ENCODE measurements around the gene NGFR.
"Not testable (repeated sequence)": the region's sequence is repeated elsewhere in the genome, so short reads cannot be mapped to it uniquely, and the experiment has no call there.

NGFR gene

DNA sequence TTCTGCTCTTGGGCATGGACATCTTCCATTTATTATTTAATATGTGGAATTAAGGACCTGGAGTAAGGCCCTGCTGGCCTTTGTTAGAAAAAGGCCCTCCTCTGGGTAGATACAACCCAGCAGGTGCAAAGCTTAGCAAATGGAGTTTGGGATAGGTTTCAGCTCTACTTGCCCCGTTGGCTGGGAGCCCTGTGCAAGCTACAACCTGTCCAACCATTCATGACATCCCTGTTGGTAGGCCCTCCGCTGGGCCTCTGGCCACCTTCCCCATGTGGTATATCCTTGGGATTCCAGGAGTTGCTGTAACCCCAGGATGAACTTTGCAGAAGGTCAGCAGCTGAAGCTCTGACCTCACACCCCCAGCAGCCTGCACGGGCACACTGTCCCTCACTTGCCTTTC is 6.4 kb downstream of the NGFR start:
- Histone ChIP-seq H3K9me3 (ENCODE audit: low read length) (no peaks in the 10 kb centered on the region), H3K4me1 (ENCODE audit: insufficient read depth, low read length) (peaks cover 9% of the 10 kb centered on the region), H3K36me3 (ENCODE audit: insufficient read depth, low read length) (no peaks in the 10 kb centered on the region), H3K27ac (ENCODE audit: low read depth, low read length) (no peak overlapping the region), H3K9ac (ENCODE audit: low read length) (no peak overlapping the region), H3K4me3 (ENCODE audit: low read depth in 1 of 2, low read length in 2 of 2) (no peak overlapping the region), H3K27me3 (ENCODE audit: control insufficient read depth in 1 of 2, insufficient read depth in 2 of 2, low read length in 2 of 2) (peaks cover 16 to 22% of the 10 kb centered on the region in 2 donors)

DNA sequence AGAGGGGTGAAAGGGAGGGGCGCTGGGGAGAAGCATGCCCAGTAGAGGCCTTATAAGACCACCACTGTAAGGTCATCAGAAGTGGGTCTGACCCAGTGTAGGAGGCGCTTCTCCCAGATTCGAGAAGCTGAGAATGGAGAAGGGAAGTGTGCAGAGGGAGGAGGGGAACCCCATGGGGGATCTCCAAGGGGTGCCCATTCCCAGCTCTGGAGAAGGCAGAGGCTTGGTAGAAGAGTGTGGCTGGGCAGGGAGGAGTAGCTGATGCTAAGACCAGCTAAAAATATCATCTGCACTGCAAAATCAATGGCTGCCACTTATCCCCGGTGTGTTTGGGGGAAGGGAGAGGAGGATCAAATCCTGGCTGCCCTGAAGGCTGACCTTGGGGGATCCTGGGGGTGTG is 7.2 kb downstream of the NGFR start:
- no peak overlapping the region for H3K9ac ChIP-seq (ENCODE audit: low read length)
- no peak overlapping the region for H3K27ac ChIP-seq (ENCODE audit: low read depth, low read length)
- no peaks in the 10 kb centered on the region for H3K9me3 ChIP-seq (ENCODE audit: low read length)
- no peaks in the 10 kb centered on the region for H3K36me3 ChIP-seq (ENCODE audit: insufficient read depth, low read length)
- peaks cover 3% of the 10 kb centered on the region for H3K4me1 ChIP-seq (ENCODE audit: insufficient read depth, low read length)
- no peak overlapping the region for H3K4me3 ChIP-seq (ENCODE audit: low read depth in 1 of 2, low read length in 2 of 2)
- H3K27me3 ChIP-seq (ENCODE audit: control insufficient read depth in 1 of 2, insufficient read depth in 2 of 2, low read length in 2 of 2): peaks cover 16 to 22% of the 10 kb centered on the region in 2 donors

DNA sequence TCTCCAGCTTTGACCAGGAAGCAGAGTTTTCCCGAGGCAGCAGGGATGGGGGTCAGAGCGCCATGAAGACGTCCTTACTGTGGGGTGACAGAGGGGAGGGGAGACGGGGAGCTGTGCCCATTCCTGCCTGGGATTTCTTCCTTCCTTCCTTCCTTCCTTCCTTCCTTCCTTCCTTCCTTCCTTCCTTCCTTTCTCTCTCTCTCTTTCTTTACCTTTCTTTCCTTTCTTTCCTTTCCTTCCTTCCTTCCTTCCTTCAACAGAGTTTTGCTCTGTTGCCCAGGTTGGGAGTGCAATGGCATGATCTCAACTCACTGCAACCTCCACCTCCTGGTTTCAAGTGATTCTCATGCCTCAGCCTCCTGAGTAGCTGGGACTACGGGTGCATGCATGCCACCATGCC is 7.6 kb downstream of the NGFR start:
- not testable (repeated sequence) for H3K36me3 ChIP-seq (ENCODE audit: insufficient read depth, low read length); H3K9me3 ChIP-seq (ENCODE audit: low read length); H3K27ac ChIP-seq (ENCODE audit: low read depth, low read length); H3K4me3 ChIP-seq (ENCODE audit: low read depth in 1 of 2, low read length in 2 of 2); H3K9ac ChIP-seq (ENCODE audit: low read length); H3K4me1 ChIP-seq (ENCODE audit: insufficient read depth, low read length)
- H3K27me3 ChIP-seq (ENCODE audit: control insufficient read depth in 1 of 2, insufficient read depth in 2 of 2, low read length in 2 of 2): peaks cover 16 to 22% of the 10 kb centered on the region in 2 donors

DNA sequence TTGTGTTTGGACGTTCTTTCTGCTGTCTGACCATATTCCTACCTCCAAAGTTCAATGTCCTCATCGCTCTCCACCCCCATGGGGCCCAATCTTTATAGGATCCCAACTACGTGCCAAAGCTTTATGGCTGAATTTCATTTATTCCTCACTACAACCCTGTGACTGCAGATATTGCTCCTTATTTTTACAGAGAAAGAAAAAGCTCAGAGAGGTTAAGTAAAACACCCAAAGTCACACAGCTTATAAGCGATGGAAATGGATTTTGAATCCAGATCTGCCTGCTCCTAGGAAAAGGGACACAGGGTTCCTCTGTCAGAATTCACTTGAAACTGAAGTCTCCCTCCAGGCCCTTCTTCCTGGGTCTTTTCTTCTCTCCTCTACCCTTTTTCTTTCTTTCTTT is 9.3 kb downstream of the NGFR start:
- H3K9ac ChIP-seq (ENCODE audit: low read length): no peak overlapping the region
- H3K27me3 ChIP-seq (ENCODE audit: control insufficient read depth in 1 of 2, insufficient read depth in 2 of 2, low read length in 2 of 2): peaks cover 8 to 16% of the 10 kb centered on the region in 2 donors
- no peak overlapping the region for H3K27ac ChIP-seq (ENCODE audit: low read depth, low read length)
- H3K4me3 ChIP-seq (ENCODE audit: low read depth in 1 of 2, low read length in 2 of 2): no peak overlapping the region
- no peaks in the 10 kb centered on the region for H3K36me3 ChIP-seq (ENCODE audit: insufficient read depth, low read length)
- H3K9me3 ChIP-seq (ENCODE audit: low read length): no peaks in the 10 kb centered on the region
- H3K4me1 ChIP-seq (ENCODE audit: insufficient read depth, low read length): no peaks in the 10 kb centered on the region

DNA sequence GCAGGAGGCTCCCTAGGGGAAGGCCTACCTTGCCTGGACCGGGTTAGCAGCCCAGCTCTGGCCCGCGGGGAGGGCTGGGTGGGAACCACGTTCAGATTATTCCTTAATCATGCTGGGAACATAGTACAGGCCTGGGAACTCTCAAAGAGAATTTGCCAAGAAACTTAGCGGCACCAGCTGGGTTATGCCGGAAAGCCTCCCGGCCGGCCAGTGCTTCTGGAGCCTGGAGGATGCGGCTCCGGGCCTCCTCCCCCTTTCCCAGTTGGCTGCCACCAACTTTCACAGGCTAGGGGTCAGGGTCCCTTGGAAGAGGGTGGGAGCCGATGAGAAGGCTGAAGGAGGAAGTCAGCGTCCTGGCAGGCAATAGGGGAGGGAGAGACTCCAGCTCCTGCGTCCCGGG is 10.8 kb downstream of the NGFR start:
- Histone ChIP-seq H3K27ac (ENCODE audit: low read depth, low read length) (no peak overlapping the region), H3K9ac (ENCODE audit: low read length) (no peak overlapping the region), H3K36me3 (ENCODE audit: insufficient read depth, low read length) (no peaks in the 10 kb centered on the region), H3K4me1 (ENCODE audit: insufficient read depth, low read length) (no peaks in the 10 kb centered on the region), H3K27me3 (ENCODE audit: control insufficient read depth in 1 of 2, insufficient read depth in 2 of 2, low read length in 2 of 2) (peaks cover 0 to 13% of the 10 kb centered on the region in 2 donors), H3K4me3 (ENCODE audit: low read depth in 1 of 2, low read length in 2 of 2) (no peak overlapping the region), H3K9me3 (ENCODE audit: low read length) (no peaks in the 10 kb centered on the region)

DNA sequence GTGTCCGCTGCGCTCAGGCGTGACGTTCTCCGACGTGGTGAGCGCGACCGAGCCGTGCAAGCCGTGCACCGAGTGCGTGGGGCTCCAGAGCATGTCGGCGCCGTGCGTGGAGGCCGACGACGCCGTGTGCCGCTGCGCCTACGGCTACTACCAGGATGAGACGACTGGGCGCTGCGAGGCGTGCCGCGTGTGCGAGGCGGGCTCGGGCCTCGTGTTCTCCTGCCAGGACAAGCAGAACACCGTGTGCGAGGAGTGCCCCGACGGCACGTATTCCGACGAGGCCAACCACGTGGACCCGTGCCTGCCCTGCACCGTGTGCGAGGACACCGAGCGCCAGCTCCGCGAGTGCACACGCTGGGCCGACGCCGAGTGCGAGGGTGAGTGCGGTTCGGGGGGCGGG is 11.2 kb downstream of the NGFR start:
- no peaks in the 10 kb centered on the region for H3K36me3 ChIP-seq (ENCODE audit: insufficient read depth, low read length)
- no peak overlapping the region for H3K4me3 ChIP-seq (ENCODE audit: low read depth in 1 of 2, low read length in 2 of 2)

DNA sequence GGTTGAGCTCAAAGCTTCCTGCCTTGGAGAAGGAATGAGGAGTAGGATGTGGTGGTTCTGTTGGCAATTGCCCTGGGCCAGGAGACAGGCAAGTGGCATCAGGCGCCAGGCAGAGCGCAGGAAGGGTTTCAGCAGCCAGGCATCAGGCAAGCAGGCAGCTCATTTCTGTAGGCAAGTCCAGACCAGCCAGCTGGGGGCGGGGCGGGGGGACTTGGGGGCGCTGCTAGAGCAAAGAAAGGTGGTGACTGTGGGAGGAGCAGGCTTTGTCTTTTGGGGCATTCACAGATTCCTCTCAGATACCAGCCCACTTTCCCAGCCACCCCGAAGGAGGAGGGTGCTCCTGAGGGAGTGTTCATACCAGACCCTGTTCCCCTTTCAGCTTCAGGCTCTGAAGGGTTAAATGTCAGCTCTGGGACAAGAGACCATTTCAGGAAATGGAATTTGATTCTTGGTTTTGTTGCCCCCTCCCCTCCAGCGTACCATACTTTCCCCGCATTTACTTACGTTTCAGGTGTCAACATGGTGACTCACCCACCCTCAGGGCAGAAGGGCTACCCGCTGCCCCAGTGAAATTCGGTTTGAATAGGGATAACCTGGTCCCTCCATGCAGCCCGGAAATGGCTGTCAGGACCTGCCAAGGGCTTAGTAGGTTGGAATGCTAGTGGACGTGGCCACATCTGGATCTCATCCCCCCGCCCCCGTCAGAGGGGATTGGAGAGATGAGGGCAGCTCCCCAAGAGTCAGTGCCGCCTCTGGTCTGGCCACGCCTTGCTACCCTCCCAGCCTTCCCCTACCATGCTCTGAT is 13.2 kb downstream of the NGFR start:
- Histone ChIP-seq H3K36me3 (ENCODE audit: insufficient read depth, low read length) (no peaks in the 10 kb centered on the region), H3K4me1 (ENCODE audit: insufficient read depth, low read length) (peaks cover 2% of the 10 kb centered on the region), H3K4me3 (ENCODE audit: low read depth in 1 of 2, low read length in 2 of 2) (no peak overlapping the region), H3K9me3 (ENCODE audit: low read length) (no peaks in the 10 kb centered on the region), H3K27me3 (ENCODE audit: control insufficient read depth in 1 of 2, insufficient read depth in 2 of 2, low read length in 2 of 2) (peaks cover 0 to 8% of the 10 kb centered on the region in 2 donors), H3K9ac (ENCODE audit: low read length) (no peak overlapping the region), H3K27ac (ENCODE audit: low read depth, low read length) (no peak overlapping the region)

More for the DNA sequence above, 11.2 kb downstream of the NGFR start:
- H3K27me3 ChIP-seq (ENCODE audit: control insufficient read depth in 1 of 2, insufficient read depth in 2 of 2, low read length in 2 of 2): peaks cover 0 to 10% of the 10 kb centered on the region in 2 donors
- H3K27ac ChIP-seq (ENCODE audit: low read depth, low read length): no peak overlapping the region
- no peaks in the 10 kb centered on the region for H3K9me3 ChIP-seq (ENCODE audit: low read length)
- H3K4me1 ChIP-seq (ENCODE audit: insufficient read depth, low read length): no peaks in the 10 kb centered on the region
- H3K9ac ChIP-seq (ENCODE audit: low read length): no peak overlapping the region

DNA sequence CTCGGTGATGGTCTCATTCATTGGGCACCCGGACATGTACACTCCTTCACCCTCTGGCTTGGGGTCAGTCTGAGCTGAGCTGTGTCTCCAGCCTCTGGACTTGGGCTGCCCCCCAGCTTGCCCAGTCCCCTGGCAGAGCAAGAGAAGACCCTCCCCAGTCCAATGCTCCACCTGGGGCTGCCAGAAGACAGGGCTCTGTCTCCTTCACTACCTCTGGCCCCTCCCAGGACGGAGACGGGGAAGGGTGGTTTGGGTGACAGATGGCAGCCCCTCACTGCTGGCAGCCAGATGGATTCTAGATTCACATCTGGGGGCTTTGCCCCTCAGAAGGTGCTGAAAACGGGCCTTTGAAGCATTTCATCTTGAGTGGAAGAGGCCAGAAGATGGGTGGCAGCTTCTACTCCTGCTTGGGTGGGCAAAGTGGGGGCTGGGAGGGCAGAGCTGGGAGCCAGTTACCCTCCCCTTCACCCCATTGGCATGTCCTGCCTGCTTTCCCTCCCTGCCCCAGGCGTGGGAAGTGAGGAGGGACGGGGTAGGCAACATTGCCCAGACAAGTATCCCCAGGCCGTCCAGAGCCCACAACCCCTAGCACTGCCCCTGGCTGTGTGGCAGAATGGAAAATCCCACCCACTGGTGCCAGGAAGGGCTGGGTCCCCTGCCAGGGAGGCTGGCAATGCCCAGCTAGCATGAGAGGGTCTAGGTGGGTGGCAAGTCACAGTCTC is 13.9 kb downstream of the NGFR start:
- H3K9me3 ChIP-seq (ENCODE audit: low read length): no peaks in the 10 kb centered on the region
- peaks cover 9% of the 10 kb centered on the region for H3K4me1 ChIP-seq (ENCODE audit: insufficient read depth, low read length)
- H3K27me3 ChIP-seq (ENCODE audit: control insufficient read depth in 1 of 2, insufficient read depth in 2 of 2, low read length in 2 of 2): peaks cover 0 to 8% of the 10 kb centered on the region in 2 donors
- no peaks in the 10 kb centered on the region for H3K36me3 ChIP-seq (ENCODE audit: insufficient read depth, low read length)
- H3K9ac ChIP-seq (ENCODE audit: low read length): no peak overlapping the region
- no peak overlapping the region for H3K27ac ChIP-seq (ENCODE audit: low read depth, low read length)
- no peak overlapping the region for H3K4me3 ChIP-seq (ENCODE audit: low read depth in 1 of 2, low read length in 2 of 2)

DNA sequence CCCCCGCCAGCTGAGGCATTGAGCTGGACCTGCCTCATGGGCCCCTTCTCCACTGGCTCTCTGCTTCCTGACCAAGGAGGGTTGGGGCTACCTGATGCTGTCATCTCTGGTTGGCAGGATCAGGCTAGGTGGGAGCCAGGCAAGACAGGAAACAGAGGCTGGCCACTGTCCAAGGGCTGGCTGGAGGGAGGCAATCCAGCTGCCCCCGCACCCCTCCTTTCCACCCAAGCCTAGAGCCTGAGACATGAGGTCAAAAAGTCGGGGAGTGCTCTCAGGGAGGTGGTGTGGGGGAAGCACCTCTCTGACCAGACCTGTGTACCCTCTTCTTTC is 14.5 kb downstream of the NGFR start:
- no peak overlapping the region for H3K4me3 ChIP-seq (ENCODE audit: low read depth in 1 of 2, low read length in 2 of 2)
- peaks cover 15% of the 10 kb centered on the region for H3K4me1 ChIP-seq (ENCODE audit: insufficient read depth, low read length)
- H3K27me3 ChIP-seq (ENCODE audit: control insufficient read depth in 1 of 2, insufficient read depth in 2 of 2, low read length in 2 of 2): peaks cover 0 to 8% of the 10 kb centered on the region in 2 donors
- no peak overlapping the region for H3K9ac ChIP-seq (ENCODE audit: low read length)
- H3K9me3 ChIP-seq (ENCODE audit: low read length): no peaks in the 10 kb centered on the region
- H3K36me3 ChIP-seq (ENCODE audit: insufficient read depth, low read length): no peaks in the 10 kb centered on the region
- no peak overlapping the region for H3K27ac ChIP-seq (ENCODE audit: low read depth, low read length)

DNA sequence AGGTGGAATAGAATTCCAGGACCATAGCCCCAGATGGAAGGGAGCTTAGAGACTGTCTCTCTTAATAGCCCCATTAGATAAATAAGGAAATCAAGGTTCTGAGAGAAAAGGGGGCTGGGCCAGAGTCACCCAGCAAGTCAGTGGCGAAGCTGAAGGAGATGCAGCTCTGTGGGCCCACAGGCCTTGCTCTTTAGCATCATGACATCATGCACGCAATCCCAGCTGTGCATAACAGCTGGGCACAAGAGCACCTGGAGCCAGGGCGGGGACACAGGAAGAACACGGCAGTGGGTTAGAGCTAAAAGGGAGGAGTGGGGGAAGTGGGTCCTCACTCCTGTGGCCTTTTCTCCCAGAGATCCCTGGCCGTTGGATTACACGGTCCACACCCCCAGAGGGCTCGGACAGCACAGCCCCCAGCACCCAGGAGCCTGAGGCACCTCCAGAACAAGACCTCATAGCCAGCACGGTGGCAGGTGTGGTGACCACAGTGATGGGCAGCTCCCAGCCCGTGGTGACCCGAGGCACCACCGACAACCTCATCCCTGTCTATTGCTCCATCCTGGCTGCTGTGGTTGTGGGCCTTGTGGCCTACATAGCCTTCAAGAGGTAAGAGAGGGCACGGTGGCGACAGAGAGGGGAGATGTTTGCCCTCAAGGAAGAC is 15.1 kb downstream of the NGFR start:
- no peaks in the 10 kb centered on the region for H3K36me3 ChIP-seq (ENCODE audit: insufficient read depth, low read length)
- H3K27ac ChIP-seq (ENCODE audit: low read depth, low read length): no peak overlapping the region
- peaks cover 0 to 8% of the 10 kb centered on the region in 2 donors for H3K27me3 ChIP-seq (ENCODE audit: control insufficient read depth in 1 of 2, insufficient read depth in 2 of 2, low read length in 2 of 2)
- no peaks in the 10 kb centered on the region for H3K9me3 ChIP-seq (ENCODE audit: low read length)
- no peak overlapping the region for H3K9ac ChIP-seq (ENCODE audit: low read length)
- H3K4me3 ChIP-seq (ENCODE audit: low read depth in 1 of 2, low read length in 2 of 2): no peak overlapping the region
- H3K4me1 ChIP-seq (ENCODE audit: insufficient read depth, low read length): peaks cover 21% of the 10 kb centered on the region

DNA sequence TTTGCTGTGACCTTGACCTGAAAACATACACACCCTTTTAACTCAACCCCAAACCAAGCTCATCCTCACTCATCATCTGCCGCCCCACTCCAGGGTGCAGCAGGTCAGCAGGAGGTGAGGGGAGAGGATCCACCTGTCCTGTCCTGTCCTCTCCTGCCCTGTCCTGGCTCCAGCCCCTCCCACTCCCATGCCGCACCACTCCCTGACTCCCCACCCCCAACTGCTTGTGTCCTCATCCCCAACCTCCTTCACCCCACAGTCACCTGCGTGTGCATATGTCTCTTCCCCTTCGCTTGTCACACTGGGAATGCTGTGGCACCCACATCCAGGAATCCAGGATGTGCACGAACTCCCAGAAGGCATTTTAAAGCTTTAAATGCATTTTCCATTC is 15.6 kb downstream of the NGFR start:
- H3K27me3 ChIP-seq (ENCODE audit: control insufficient read depth in 1 of 2, insufficient read depth in 2 of 2, low read length in 2 of 2): peaks cover 0 to 8% of the 10 kb centered on the region in 2 donors
- no peaks in the 10 kb centered on the region for H3K36me3 ChIP-seq (ENCODE audit: insufficient read depth, low read length)
- H3K9ac ChIP-seq (ENCODE audit: low read length): no peak overlapping the region
- H3K9me3 ChIP-seq (ENCODE audit: low read length): no peaks in the 10 kb centered on the region
- H3K27ac ChIP-seq (ENCODE audit: low read depth, low read length): no peak overlapping the region
- H3K4me3 ChIP-seq (ENCODE audit: low read depth in 1 of 2, low read length in 2 of 2): no peak overlapping the region
- H3K4me1 ChIP-seq (ENCODE audit: insufficient read depth, low read length): peaks cover 26% of the 10 kb centered on the region
